Activated CD4-positive, alpha-beta memory T cell treated with anti-CD3 and anti-CD28 coated beads for 36 hours (primary cell): ENCODE results near the gene FARSB. TPM values are rescaled to one million over a fixed set of nuclear protein-coding genes. Genes with fewer than 3 reads are reported as not detected.

ENCODE experiments used
- CTCF ChIA-PET: fragments of 350-600 bp; sonication (Branson Sonifier 250); formaldehyde crosslinking; loops from one replicate; lab custom pipeline; 2021; ENCODE audit warnings: antibody characterized with exemption, inconsistent platforms; lab: Charles Lee
- POLR2A ChIA-PET: fragments of 350-600 bp; sonication (Branson Sonifier 250); formaldehyde crosslinking; loops from one replicate; lab custom pipeline; 2021; ENCODE audit warnings: antibody characterized with exemption; lab: Charles Lee
- DNase-seq: peaks from one replicate; pipeline ENCODE4 v3.0.0-alpha.2; 2020
- H3K27ac Mint-ChIP-seq: one replicate; pipeline ENCODE4 v1.8.0; 2021; ENCODE audit warnings: mixed read lengths
- H3K27me3 Mint-ChIP-seq: one replicate; pipeline ENCODE4 v1.8.0; 2021; ENCODE audit warnings: mixed read lengths
- H3K36me3 Mint-ChIP-seq: one replicate; pipeline ENCODE4 v1.8.0; 2021; ENCODE audit warnings: mixed read lengths
- H3K4me1 Mint-ChIP-seq: one replicate; pipeline ENCODE4 v1.8.0; 2021; ENCODE audit warnings: low read depth, mixed read lengths
- H3K4me3 Mint-ChIP-seq: one replicate; pipeline ENCODE4 v1.8.0; 2021; ENCODE audit warnings: mild to moderate bottlenecking, mixed read lengths
- H3K9me3 Mint-ChIP-seq: one replicate; pipeline ENCODE4 v1.8.0; 2021; ENCODE audit warnings: mixed read lengths
- intact Hi-C: fragments of 100-400 bp; cut with micrococcal nuclease; formaldehyde crosslinking; loops from one replicate; pipeline ENCODE4 v1.15.1; 2023
- total RNA-seq, 2 experiments: library from RNA; stranded (reverse); gene quantifications; one replicate each; pipeline ENCODE4 v1.2.3, GENCODE V29; 2021

The FARSB gene
- total RNA-seq, 2 experiments from 2014 or later: 40.3 to 41.4 TPM

DNA sequence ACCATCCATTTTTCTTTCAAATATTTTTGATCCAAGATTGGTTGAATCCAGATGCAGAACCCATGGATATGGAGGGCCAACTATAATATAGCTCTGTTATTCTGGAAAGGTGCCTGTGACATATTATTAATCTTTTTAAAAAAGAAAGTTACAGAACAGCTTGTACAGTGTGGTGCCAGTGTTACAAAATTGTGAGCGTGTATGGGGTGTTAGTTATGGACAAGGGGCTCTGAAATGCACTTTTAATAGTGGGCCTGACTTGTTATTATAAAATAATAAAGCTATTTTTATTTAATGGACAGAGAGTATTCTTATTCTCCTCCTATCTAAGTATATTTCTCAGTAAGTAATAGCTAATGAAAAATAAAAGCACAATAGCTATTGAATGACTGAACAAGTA lies 111.2 kb downstream of the FARSB start:
- Mint-ChIP-seq H3K4me1 (no peaks in the 10 kb centered on the region), H3K27me3 (no peaks in the 10 kb centered on the region), H3K36me3 (no peaks in the 10 kb centered on the region), H3K4me3 (no peak overlapping the region), H3K27ac (no peak overlapping the region), H3K9me3 (no peaks in the 10 kb centered on the region)
- intact Hi-C loops: no loop called here
- ChIA-PET CTCF (no interaction called here), POLR2A (no interaction called here)
- no peak for DNase-seq

GRCh38 chr2:222538535-222538934 lies 117.4 kb downstream of the FARSB start:
- no peak for DNase-seq
- CTCF ChIA-PET: no interaction called here
- H3K4me1 Mint-ChIP-seq: no peaks in the 10 kb centered on the region
- H3K9me3 Mint-ChIP-seq: no peaks in the 10 kb centered on the region
- no peak overlapping the region for H3K4me3 Mint-ChIP-seq
- peaks cover 2% of the 10 kb centered on the region for H3K36me3 Mint-ChIP-seq
- intact Hi-C loops: no loop called here
- no peak overlapping the region for H3K27ac Mint-ChIP-seq
- H3K27me3 Mint-ChIP-seq: no peaks in the 10 kb centered on the region
- POLR2A ChIA-PET: no interaction called here

DNA sequence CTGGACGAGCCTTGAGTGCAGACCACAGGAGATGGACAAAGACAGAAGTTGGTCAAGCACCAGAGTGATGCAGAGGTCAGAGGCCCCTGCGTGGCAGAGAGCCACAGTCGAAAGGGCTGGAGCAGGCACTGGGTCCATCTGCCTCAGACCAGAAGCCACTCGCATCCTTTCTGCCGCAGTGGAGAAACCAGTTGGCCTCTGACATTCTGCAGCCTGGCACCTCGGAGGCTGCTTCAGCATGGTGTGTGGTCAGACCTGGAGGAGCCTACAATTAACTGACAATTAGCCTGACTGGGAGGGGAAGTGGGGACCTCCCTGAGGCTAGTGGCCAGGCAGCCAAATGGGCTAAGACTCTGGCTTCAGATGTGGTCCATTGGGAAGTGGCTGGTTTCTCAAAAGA lies 120.4 kb downstream of the FARSB start:
- POLR2A ChIA-PET: no interaction called here
- CTCF ChIA-PET: no interaction called here
- no peak overlapping the region for H3K27ac Mint-ChIP-seq
- H3K27me3 Mint-ChIP-seq: no peaks in the 10 kb centered on the region
- peaks cover 22% of the 10 kb centered on the region for H3K36me3 Mint-ChIP-seq
- no peak for DNase-seq
- H3K4me1 Mint-ChIP-seq: no peaks in the 10 kb centered on the region
- no peak overlapping the region for H3K4me3 Mint-ChIP-seq
- intact Hi-C loops: no loop called here
- no peaks in the 10 kb centered on the region for H3K9me3 Mint-ChIP-seq

DNA sequence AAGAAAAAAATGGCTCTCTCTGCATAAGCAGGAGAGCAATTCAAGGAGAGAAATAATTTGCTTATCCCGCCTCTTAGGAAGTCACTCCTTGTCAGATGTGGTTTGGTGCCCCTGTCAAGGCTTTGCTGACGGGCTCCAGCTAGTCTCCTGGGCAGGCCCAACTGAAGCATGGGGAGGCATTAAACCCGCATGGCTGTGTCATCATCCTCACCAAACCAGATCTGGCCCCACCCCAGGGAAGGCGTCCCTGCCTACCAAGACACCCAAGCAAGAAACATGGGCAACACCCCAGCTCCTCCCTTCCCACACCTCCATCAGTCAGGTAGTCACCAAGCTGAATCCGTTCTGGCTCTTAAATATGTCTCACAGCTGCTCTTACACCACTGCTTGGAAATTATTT lies 123.6 kb downstream of the FARSB start:
- H3K4me3 Mint-ChIP-seq: no peak overlapping the region
- no peaks in the 10 kb centered on the region for H3K9me3 Mint-ChIP-seq
- ChIA-PET POLR2A (no interaction called here), CTCF (no interaction called here)
- intact Hi-C loops: no loop called here
- peaks cover 26% of the 10 kb centered on the region for H3K36me3 Mint-ChIP-seq
- no peak overlapping the region for H3K27ac Mint-ChIP-seq
- no peaks in the 10 kb centered on the region for H3K27me3 Mint-ChIP-seq
- no peaks in the 10 kb centered on the region for H3K4me1 Mint-ChIP-seq
- DNase-seq: no peak

DNA sequence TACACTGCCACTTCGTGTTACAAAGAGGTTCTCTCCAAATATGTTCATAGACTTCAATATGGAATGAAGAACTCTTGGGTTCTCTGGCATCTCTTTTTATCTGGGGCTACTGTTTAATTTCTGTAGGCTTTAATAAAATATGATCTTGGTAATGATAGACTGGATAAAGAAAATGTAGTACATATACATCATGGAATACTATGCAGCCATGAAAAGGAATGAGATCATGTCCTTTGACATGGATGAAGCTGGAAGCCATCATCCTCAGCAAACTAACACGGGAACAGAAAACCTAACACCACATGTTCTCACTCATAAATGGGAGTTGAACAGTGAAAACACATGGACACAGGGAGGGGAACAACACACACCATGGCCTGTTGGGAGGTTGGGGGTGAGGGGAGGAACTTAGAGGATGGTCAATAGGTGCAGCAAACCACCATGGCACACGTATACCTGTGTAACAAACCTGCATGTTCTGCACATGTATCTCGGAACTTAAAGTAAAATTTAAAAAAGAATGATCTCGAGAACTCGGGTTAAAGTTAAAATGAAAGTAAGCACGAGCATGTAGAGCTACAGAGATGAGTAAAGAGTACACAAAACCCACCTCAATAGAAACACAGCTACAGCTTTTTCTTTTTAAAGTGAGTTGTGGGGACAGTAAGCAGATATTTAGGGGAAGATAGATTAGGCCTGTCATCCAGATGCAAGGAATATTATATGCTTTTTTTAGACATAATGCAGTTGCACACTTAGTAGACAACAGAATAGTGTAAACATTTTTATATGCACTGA lies 129.2 kb downstream of the FARSB start:
- Mint-ChIP-seq H3K27ac (no peak overlapping the region), H3K4me1 (peaks cover 3% of the 10 kb centered on the region), H3K4me3 (no peak overlapping the region), H3K9me3 (no peaks in the 10 kb centered on the region), H3K27me3 (no peaks in the 10 kb centered on the region), H3K36me3 (peaks cover 40% of the 10 kb centered on the region)
- intact Hi-C loops: no loop called here
- POLR2A ChIA-PET: no interaction called here
- CTCF ChIA-PET: interaction anchor here (2.1 kb wide), 1 partner anchor 209 kb away, joined by 7 read pairs; no protein-coding TSS in a partner anchor
- no peak for DNase-seq

GRCh38 chr2:222525811-222526210 lies 130.1 kb downstream of the FARSB start:
- H3K4me3 Mint-ChIP-seq: no peak overlapping the region

DNA sequence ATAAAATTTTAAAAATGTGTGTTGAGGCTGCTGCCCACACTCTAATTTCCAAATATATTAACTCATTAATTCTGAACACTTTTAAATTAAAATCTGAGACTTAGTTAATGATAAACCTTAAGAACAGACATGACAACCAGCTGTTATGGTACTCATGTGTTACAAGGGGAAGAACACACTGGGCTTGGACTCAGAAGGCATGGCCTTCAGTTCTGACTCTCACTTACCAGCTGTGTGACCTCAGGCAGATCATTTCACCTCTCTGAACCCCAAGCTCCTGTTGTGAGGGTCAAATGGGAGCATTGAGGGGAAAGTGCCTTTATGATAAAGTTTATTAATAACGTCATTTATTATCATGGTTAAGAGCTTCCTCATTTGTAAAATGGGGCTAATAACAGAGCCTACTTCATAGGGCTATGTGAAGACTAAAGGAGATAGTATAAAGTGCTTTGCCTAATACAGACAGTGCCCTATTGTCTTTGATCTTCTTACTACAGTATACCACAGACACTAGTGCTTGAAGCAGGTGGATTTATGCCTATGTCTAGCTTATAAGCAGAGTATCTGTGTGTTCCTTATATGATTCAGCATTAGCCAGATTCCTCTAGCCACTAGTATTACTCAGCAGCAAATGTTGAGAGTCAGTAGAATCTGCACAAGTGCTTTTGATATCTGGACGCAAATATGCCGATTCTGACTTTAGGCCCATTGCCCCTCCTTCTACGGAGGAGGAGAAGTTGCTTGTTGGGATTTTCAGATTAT lies 131.9 kb downstream of the FARSB start:
- H3K27ac Mint-ChIP-seq: no peak overlapping the region
- no peaks in the 10 kb centered on the region for H3K9me3 Mint-ChIP-seq
- peaks cover 32% of the 10 kb centered on the region for H3K36me3 Mint-ChIP-seq
- H3K4me3 Mint-ChIP-seq: no peak overlapping the region
- no peak for DNase-seq
- H3K4me1 Mint-ChIP-seq: peaks cover 8% of the 10 kb centered on the region
- intact Hi-C loops: no loop called here
- ChIA-PET POLR2A (no interaction called here), CTCF (interaction anchor here (0.6 kb wide), 1 partner anchor 50 kb away, joined by 3 read pairs; no protein-coding TSS in a partner anchor)
- no peaks in the 10 kb centered on the region for H3K27me3 Mint-ChIP-seq

More at GRCh38 chr2:222525811-222526210, 130.1 kb downstream of the FARSB start:
- intact Hi-C loops: no loop called here
- peaks cover 7% of the 10 kb centered on the region for H3K4me1 Mint-ChIP-seq
- H3K9me3 Mint-ChIP-seq: no peaks in the 10 kb centered on the region
- H3K27ac Mint-ChIP-seq: no peak overlapping the region
- ChIA-PET POLR2A (no interaction called here), CTCF (interaction anchor here (2.1 kb wide), 1 partner anchor 208 kb away, joined by 7 read pairs; no protein-coding TSS in a partner anchor)
- peaks cover 34% of the 10 kb centered on the region for H3K36me3 Mint-ChIP-seq
- H3K27me3 Mint-ChIP-seq: no peaks in the 10 kb centered on the region
- no peak for DNase-seq

DNA sequence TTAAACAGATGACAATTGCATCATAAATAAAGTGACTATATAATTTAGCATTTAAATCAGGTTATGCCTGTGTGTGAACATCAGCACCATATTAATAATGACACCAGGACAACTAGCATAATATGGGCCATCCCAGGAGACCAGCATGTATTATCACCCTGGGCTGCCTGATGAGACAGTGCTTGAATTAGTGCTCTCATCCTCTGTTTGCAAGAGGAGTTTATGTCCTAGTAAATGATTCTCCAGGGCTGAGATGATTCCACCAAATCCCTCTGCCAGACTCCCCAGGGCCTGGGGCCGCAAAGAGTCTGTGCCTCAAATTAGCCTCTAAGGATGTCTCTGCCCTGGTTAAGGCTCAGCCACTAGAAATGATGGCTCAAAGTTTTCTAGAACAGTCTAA lies 133.8 kb downstream of the FARSB start:
- POLR2A ChIA-PET: no interaction called here
- peaks cover 33% of the 10 kb centered on the region for H3K36me3 Mint-ChIP-seq
- CTCF ChIA-PET: no interaction called here
- no peak for DNase-seq
- no peaks in the 10 kb centered on the region for H3K27me3 Mint-ChIP-seq
- H3K27ac Mint-ChIP-seq: no peak overlapping the region
- intact Hi-C loops: no loop called here
- H3K4me1 Mint-ChIP-seq: peaks cover 8% of the 10 kb centered on the region
- no peak overlapping the region for H3K4me3 Mint-ChIP-seq
- no peaks in the 10 kb centered on the region for H3K9me3 Mint-ChIP-seq

DNA sequence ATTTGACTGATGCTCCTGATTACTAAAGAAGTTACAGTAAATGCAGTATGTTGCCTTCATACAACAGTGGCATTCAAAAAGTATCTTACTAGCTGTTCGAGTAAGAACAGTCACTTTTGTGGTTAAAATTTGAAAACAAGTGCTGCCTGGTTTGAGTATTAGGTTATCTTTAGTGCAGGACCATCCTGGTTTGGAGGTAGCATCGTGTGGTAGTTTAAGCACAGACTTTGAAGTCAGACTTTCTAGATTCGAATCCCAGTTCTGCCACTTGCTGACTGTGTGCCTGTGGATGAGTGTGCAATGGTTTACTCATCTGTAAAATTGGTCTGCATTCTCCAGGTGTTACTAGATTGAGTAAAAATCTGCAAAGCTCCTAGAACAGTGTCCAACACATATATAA lies 134.8 kb downstream of the FARSB start:
- H3K27ac Mint-ChIP-seq: no peak overlapping the region
- no peaks in the 10 kb centered on the region for H3K27me3 Mint-ChIP-seq
- no peak overlapping the region for H3K4me3 Mint-ChIP-seq
- intact Hi-C loops: no loop called here
- ChIA-PET CTCF (no interaction called here), POLR2A (no interaction called here)
- peaks cover 5% of the 10 kb centered on the region for H3K4me1 Mint-ChIP-seq
- H3K36me3 Mint-ChIP-seq: peaks cover 27% of the 10 kb centered on the region
- DNase-seq: no peak
- H3K9me3 Mint-ChIP-seq: no peaks in the 10 kb centered on the region

Other genes starting within 250 kb of the FARSB start
- gene SGPP2, start 231.5 kb downstream of the FARSB start, total RNA-seq: 10 to 100 TPM; 20.3 to 20.8 TPM
- gene MOGAT1, start 15.6 kb upstream of the FARSB start, total RNA-seq: not detected
- 10 to 100 TPM; 48.7 to 57.2 TPM for gene ACSL3, start 204.9 kb upstream of the FARSB start, total RNA-seq